HG03064 (cell line): Measurements from ENCODE around the gene PCSK5.

Experiments used
- ATAC-seq: cut with Tn5 transposase; IDR thresholded peaks from one replicate; pipeline ENCODE4 v1.9.1; 2021; ENCODE audit warnings: low read depth; ENCODE audit not compliant: unreplicated experiment

Gene PCSK5

DNA sequence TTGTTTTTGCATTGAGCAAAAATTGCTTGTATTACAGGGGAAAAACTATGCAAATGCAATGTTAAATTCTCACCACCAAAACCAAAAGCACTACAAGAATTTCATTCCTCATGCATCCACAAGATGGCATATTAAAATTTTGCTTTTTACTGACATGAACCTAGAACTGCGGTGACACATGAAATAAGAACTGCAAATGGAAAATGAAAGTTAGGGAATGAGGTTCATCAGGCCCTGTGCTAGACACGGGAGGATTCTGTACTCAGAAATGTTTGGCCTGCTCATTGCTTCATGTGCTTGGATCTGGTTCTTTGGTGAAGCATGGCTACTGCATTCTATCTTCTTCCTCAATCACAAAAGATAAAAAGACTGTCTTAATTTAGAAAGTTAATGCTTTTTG lies 512.9 kb downstream of the PCSK5 start:
- peak; percentile 86 for ATAC-seq

- no peak for ATAC-seq
Observed at GRCh38 chr9:76404401-76404800, 513.9 kb downstream of the PCSK5 start.

- no peak for ATAC-seq
Observed at GRCh38 chr9:76405340-76405739, 514.9 kb downstream of the PCSK5 start.

- ATAC-seq = no peak
Observed at GRCh38 chr9:76405868-76406267, 515.4 kb downstream of the PCSK5 start.
